Measurements from ENCODE around the gene PSG6.
"Not testable (repeated sequence)": the region's sequence is repeated elsewhere in the genome, so short reads cannot be mapped to it uniquely, and the experiment has no call there.

DNA sequence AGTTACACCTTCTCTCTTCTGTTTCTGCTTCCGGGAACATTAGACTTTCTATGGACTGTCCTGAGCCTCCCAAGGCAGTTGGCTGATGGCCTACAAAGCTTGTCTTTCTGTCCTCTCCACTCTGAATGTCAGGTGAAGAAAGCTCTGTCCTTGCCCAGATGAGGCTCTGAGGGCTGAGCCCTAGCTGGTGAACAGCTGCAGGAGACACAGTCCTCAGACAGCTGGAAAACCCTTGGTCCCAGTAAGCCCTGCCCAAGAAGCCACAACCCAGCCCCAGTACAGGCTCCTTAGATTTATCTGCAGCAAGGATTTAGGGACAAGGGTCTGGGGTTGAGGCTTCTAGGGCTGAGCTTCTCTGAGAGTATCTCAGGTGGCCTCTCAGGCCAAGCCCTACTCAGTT, 64.5 kb downstream of the PSG6 start:
- TF ChIP-seq, protein P1, sequence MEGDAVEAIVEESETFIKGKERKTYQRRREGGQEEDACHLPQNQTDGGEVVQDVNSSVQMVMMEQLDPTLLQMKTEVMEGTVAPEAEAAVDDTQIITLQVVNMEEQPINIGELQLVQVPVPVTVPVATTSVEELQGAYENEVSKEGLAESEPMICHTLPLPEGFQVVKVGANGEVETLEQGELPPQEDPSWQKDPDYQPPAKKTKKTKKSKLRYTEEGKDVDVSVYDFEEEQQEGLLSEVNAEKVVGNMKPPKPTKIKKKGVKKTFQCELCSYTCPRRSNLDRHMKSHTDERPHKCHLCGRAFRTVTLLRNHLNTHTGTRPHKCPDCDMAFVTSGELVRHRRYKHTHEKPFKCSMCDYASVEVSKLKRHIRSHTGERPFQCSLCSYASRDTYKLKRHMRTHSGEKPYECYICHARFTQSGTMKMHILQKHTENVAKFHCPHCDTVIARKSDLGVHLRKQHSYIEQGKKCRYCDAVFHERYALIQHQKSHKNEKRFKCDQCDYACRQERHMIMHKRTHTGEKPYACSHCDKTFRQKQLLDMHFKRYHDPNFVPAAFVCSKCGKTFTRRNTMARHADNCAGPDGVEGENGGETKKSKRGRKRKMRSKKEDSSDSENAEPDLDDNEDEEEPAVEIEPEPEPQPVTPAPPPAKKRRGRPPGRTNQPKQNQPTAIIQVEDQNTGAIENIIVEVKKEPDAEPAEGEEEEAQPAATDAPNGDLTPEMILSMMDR (conservative IDR thresholded peaks at IDR 0.05; ENCODE audit: low read length): not testable (repeated sequence)
- not testable (repeated sequence) for TF ChIP-seq EZH2phosphoT487 (IDR thresholded peaks at IDR 0.05; ENCODE audit: borderline replicate concordance)

Measured in Loucy (cell line).